ENCODE measurements around the gene NELFA.

Gene NELFA

GRCh38 chr4:1985780-1986577, 22.8 kb downstream of the NELFA start:
- no peak for TF ChIP-seq CTCF (IDR thresholded peaks at IDR 0.05; ENCODE audit: low read depth, low read length)
- DNase-seq (ENCODE audit: extremely low read depth, low read depth), result no peak

GRCh38 chr4:1985294-1985693, 23.5 kb downstream of the NELFA start:
- DNase-seq (ENCODE audit: extremely low read depth, low read depth), result no peak
- no peak for TF ChIP-seq CTCF (IDR thresholded peaks at IDR 0.05; ENCODE audit: low read depth, low read length)

- DNase-seq (ENCODE audit: extremely low read depth, low read depth), result no peak
- no peak for TF ChIP-seq CTCF (IDR thresholded peaks at IDR 0.05; ENCODE audit: low read depth, low read length)
These were observed 24.2 kb downstream of the NELFA start for GRCh38 chr4:1984406-1985191.

GRCh38 chr4:1983846-1984405, 24.8 kb downstream of the NELFA start:
- no peak for DNase-seq (ENCODE audit: extremely low read depth, low read depth)
- TF ChIP-seq CTCF (IDR thresholded peaks at IDR 0.05; ENCODE audit: low read depth, low read length), result no peak

- no peak for DNase-seq (ENCODE audit: extremely low read depth, low read depth)
- no peak for TF ChIP-seq CTCF (IDR thresholded peaks at IDR 0.05; ENCODE audit: low read depth, low read length)
These were observed 25.5 kb downstream of the NELFA start for GRCh38 chr4:1983053-1983845.

GRCh38 chr4:1982124-1983052, 26.4 kb downstream of the NELFA start:
- no peak for TF ChIP-seq CTCF (IDR thresholded peaks at IDR 0.05; ENCODE audit: low read depth, low read length)
- no peak for DNase-seq (ENCODE audit: extremely low read depth, low read depth)
